ENCODE data around the gene PCSK5.

DNA sequence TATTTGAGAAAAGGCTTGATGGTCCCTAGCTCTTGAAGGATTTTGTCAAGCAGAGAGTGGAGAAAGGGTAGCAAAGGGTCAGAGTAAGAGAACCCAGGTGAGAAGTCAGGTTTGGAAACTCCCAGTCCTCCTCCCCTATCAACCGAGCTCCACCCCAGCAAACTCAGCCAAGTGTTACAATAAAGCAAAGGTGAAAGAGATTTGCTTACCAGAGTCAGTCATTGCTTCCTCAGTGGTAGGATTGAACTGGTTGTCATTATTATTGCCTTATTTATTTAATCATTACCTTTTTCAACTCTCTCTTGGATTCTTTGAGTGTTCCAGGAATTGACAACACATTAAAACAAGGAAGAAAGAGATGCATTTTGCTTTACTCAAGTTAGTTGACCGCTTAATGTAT lies 423.3 kb downstream of the PCSK5 start:
- TF ChIP-seq POLR2A (IDR thresholded peaks at IDR 0.05) (no peak), POLR2AphosphoS5 (IDR thresholded peaks at IDR 0.05) (no peak)
- TF ChIP-seq, protein P1, sequence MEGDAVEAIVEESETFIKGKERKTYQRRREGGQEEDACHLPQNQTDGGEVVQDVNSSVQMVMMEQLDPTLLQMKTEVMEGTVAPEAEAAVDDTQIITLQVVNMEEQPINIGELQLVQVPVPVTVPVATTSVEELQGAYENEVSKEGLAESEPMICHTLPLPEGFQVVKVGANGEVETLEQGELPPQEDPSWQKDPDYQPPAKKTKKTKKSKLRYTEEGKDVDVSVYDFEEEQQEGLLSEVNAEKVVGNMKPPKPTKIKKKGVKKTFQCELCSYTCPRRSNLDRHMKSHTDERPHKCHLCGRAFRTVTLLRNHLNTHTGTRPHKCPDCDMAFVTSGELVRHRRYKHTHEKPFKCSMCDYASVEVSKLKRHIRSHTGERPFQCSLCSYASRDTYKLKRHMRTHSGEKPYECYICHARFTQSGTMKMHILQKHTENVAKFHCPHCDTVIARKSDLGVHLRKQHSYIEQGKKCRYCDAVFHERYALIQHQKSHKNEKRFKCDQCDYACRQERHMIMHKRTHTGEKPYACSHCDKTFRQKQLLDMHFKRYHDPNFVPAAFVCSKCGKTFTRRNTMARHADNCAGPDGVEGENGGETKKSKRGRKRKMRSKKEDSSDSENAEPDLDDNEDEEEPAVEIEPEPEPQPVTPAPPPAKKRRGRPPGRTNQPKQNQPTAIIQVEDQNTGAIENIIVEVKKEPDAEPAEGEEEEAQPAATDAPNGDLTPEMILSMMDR (IDR thresholded peaks at IDR 0.05 in 8 of 11, conservative IDR thresholded peaks at IDR 0.05 in 3 of 11) = no peak
